SK-N-SH (cell line): ENCODE results near the gene ZNF544. TPM values are rescaled to one million over a fixed set of nuclear protein-coding genes. Genes with fewer than 3 reads are reported as not detected.

Experiments used
- CTCF ChIA-PET: fragments of 300-600, 350-600 bp; formaldehyde crosslinking; extraction: SDS; loops from one replicate; lab custom pipeline; 2021; lab: Yijun Ruan, JAX
- POLR2A ChIA-PET: fragments of 350-600 bp; sonication (Branson Sonifier 250); formaldehyde crosslinking; extraction: SDS; loops from one replicate; lab custom pipeline; 2020; ENCODE audit warnings: antibody characterized with exemption, inconsistent platforms; lab: Yijun Ruan, JAX
- DNase-seq: peaks from one replicate; pipeline ENCODE4 v3.0.0; 2012
- H2AFZ ChIP-seq: fragments of 200-600 bp; sonication (generic); 2 replicates; pipeline ENCODE4 v1.8.1; 2016; ENCODE audit warnings: antibody characterized with exemption, mild to moderate bottlenecking, low read depth
- H3F3A ChIP-seq: fragments of 200-600 bp; sonication (generic); replicated peaks from 2 replicates; pipeline ENCODE3; 2016; ENCODE audit warnings: antibody characterized with exemption, mild to moderate bottlenecking; ENCODE audit not compliant: insufficient read depth
- H3K27ac ChIP-seq, 2 experiments: fragments of 200-500 bp in 1 of 2; fragments of 200-600 bp in 1 of 2; sonication (Bioruptor generic) in 1 of 2; sonication (generic), shearing (Covaris generic) in 1 of 2; 2 replicates each; pipeline versions ENCODE4 v1.5.1 to v1.6.1; 2014 to 2016; ENCODE audit warnings: low read depth in 2 of 2, inconsistent platforms in 1 of 2, low read length in 1 of 2, mild to moderate bottlenecking in 1 of 2, mixed read lengths in 1 of 2
- H3K27me3 ChIP-seq: fragments of 200-600 bp; sonication (generic), shearing (Covaris generic); 2 replicates; pipeline ENCODE4 v1.6.1; 2016; ENCODE audit warnings: mixed run types; ENCODE audit not compliant: insufficient read depth
- H3K36me3 ChIP-seq, 2 experiments: fragments of 200-500 bp in 1 of 2; fragments of 200-600 bp in 1 of 2; sonication (Bioruptor generic) in 1 of 2; sonication (generic) in 1 of 2; replicated peaks in 1 of 2; 2 replicates each; pipeline versions ENCODE3 to v1.5.1; 2014 to 2016; ENCODE audit warnings: low read length in 1 of 2, mild to moderate bottlenecking in 1 of 2; ENCODE audit not compliant: insufficient read depth in 2 of 2, control insufficient read depth in 1 of 2
- H3K4me1 ChIP-seq, 2 experiments: fragments of 200-500 bp in 1 of 2; fragments of 200-600 bp in 1 of 2; sonication (Bioruptor generic) in 1 of 2; sonication (generic), shearing (Covaris generic) in 1 of 2; 2 replicates each; pipeline versions ENCODE4 v1.5.1 to v1.6.1; 2014 to 2016; ENCODE audit warnings: low read depth in 1 of 2, low read length in 1 of 2, mixed run types in 1 of 2; ENCODE audit not compliant: insufficient read depth in 2 of 2, control insufficient read depth in 1 of 2
- H3K4me2 ChIP-seq: fragments of 200-600 bp; sonication (generic), shearing (Covaris generic); 2 replicates; pipeline ENCODE4 v1.6.1; 2017; ENCODE audit warnings: mixed run types
- H3K4me3 ChIP-seq, 2 experiments: fragments of 200-500 bp in 1 of 2; fragments of 200-600 bp in 1 of 2; sonication (Bioruptor generic) in 1 of 2; sonication (generic), shearing (Covaris generic) in 1 of 2; 2 replicates each; pipeline versions ENCODE4 v1.5.1 to v1.8.1; 2014 to 2016; ENCODE audit warnings: low read depth in 2 of 2, inconsistent platforms in 1 of 2, low read length in 1 of 2, mild to moderate bottlenecking in 1 of 2, mixed read lengths in 1 of 2, moderate library complexity in 1 of 2
- H3K79me2 ChIP-seq: fragments of 200-600 bp; sonication (generic); 2 replicates; pipeline ENCODE4 v1.8.1; 2017; ENCODE audit warnings: mild to moderate bottlenecking; ENCODE audit not compliant: insufficient read depth
- H3K9ac ChIP-seq: fragments of 200-600 bp; sonication (generic); 2 replicates; pipeline ENCODE4 v1.6.1; 2017; ENCODE audit warnings: mixed run types
- H3K9me2 ChIP-seq: fragments of 200-600 bp; sonication (generic); 2 replicates; pipeline ENCODE4 v1.6.1; 2017; ENCODE audit warnings: mixed run types
- H3K9me3 ChIP-seq: fragments of 200-600 bp; sonication (generic); 2 replicates; pipeline ENCODE4 v1.6.1; 2017; ENCODE audit warnings: mixed run types, mild to moderate bottlenecking, moderate library complexity
- H4K20me1 ChIP-seq: fragments of 200-600 bp; sonication (generic); 2 replicates; pipeline ENCODE4 v1.6.1; 2017; ENCODE audit warnings: mild to moderate bottlenecking, mixed run types; ENCODE audit not compliant: insufficient read depth
- CTCF ChIP-seq: fragments of 200-600 bp; sonication (generic); IDR thresholded peaks from 2 replicates; pipeline ENCODE4 v1.6.1; 2017; ENCODE audit warnings: antibody characterized with exemption, mild to moderate bottlenecking, moderate library complexity
- ELF1 ChIP-seq: IDR thresholded peaks from 2 replicates; pipeline ENCODE4 v1.4.0; 2012
- EP300 ChIP-seq, 2 experiments: IDR thresholded peaks; 2 replicates each; pipeline versions ENCODE4 v1.4.0 to v1.6.1; 2012; ENCODE audit warnings: borderline replicate concordance in 1 of 2, low read depth in 1 of 2, low read length in 1 of 2
- EZH2phosphoT487 ChIP-seq: fragments of 200-600 bp; sonication (generic); IDR thresholded peaks from 2 replicates; pipeline ENCODE4 v1.6.1; 2017; ENCODE audit warnings: low read depth, mixed run types, mild to moderate bottlenecking, antibody characterized with exemption, moderate library complexity, borderline replicate concordance
- FOXJ3 ChIP-seq: sonication (generic); formaldehyde crosslinking; IDR thresholded peaks from 2 replicates; pipeline ENCODE4 v1.5.1; 2020; ENCODE audit warnings: mild to moderate bottlenecking, missing genetic modification reagents
- JUND ChIP-seq: IDR thresholded peaks from 2 replicates; pipeline ENCODE4 v1.4.0; 2012
- MEF2A ChIP-seq: IDR thresholded peaks from 2 replicates; pipeline ENCODE4 v1.4.0; 2012; ENCODE audit warnings: low read depth, borderline replicate concordance
- MXI1 ChIP-seq: IDR thresholded peaks from 2 replicates; pipeline ENCODE4 v1.6.1; 2012; ENCODE audit warnings: mild to moderate bottlenecking, low read depth, low read length, improper control_type of control experiment
- NFIC ChIP-seq: IDR thresholded peaks from 2 replicates; pipeline ENCODE4 v1.4.0; 2012; ENCODE audit warnings: borderline replicate concordance
- NRF1 ChIP-seq: IDR thresholded peaks from 2 replicates; pipeline ENCODE4 v1.6.1; 2012; ENCODE audit warnings: low read depth, mild to moderate bottlenecking, low read length
- PBX3 ChIP-seq: IDR thresholded peaks from 2 replicates; pipeline ENCODE4; 2012
- RAD21 ChIP-seq: IDR thresholded peaks from 2 replicates; pipeline ENCODE4 v1.6.1; 2012; ENCODE audit warnings: mild to moderate bottlenecking, low read length
- REST ChIP-seq: IDR thresholded peaks from 2 replicates; pipeline ENCODE4 v1.6.1; 2012; ENCODE audit warnings: mild to moderate bottlenecking, low read depth, low read length, moderate library complexity
- RXRA ChIP-seq: IDR thresholded peaks from 2 replicates; pipeline ENCODE4 v1.4.0; 2012; ENCODE audit warnings: low read depth, mild to moderate bottlenecking, borderline replicate concordance
- TEAD4 ChIP-seq: IDR thresholded peaks from 2 replicates; pipeline ENCODE4 v1.4.0; 2012; ENCODE audit warnings: mild to moderate bottlenecking, borderline replicate concordance; ENCODE audit not compliant: insufficient read depth
- USF2 ChIP-seq: fragments of 150-350 bp; IDR thresholded peaks from 2 replicates; pipeline ENCODE4 v1.6.1; 2017; ENCODE audit warnings: antibody characterized with exemption, low read length, low read depth, borderline replicate concordance
- ZBTB33 ChIP-seq: IDR thresholded peaks from 2 replicates; pipeline ENCODE4 v1.4.0; 2012; ENCODE audit warnings: low read depth, borderline replicate concordance
- WGBS: methylation state at CpG from one replicate; pipeline ENCODE4 v1.1.6; 2017; ENCODE audit warnings: low lambda C conversion rate; 5-methylcytosine and 5-hydroxymethylcytosine counted together
- polyA plus RNA-seq, 3 experiments: library from polyadenylated mRNA; depleted of rRNA; stranded (reverse); fragments of >200 nt; gene quantifications; 2 replicates each; pipeline ENCODE4 v1.2.3, GENCODE V29; 2012

The ZNF544 gene
- polyA plus RNA-seq, 1 of the 3 experiments (the other 2 are of a cell fraction) = 0.89 TPM

GRCh38 chr19:58284199-58284598 lies 55.5 kb downstream of the ZNF544 start:
- ChIA-PET CTCF (no interaction called here), POLR2A (no interaction called here)
- H3K36me3 ChIP-seq = peaks cover 33 to 67% of the 10 kb centered on the region in 2 experiments

GRCh38 chr19:58291943-58292342 lies 63.2 kb downstream of the ZNF544 start:
- ChIA-PET CTCF (no interaction called here), POLR2A (no interaction called here)
- H3K27ac ChIP-seq = no peak overlapping the region
- no peak overlapping the region; a peak in 1 of 4 replicates for H3K4me3 ChIP-seq
- no peaks in the 10 kb centered on the region for H4K20me1 ChIP-seq
- no peak overlapping the region for H3K9ac ChIP-seq
- peaks cover 58 to 93% of the 10 kb centered on the region in 2 experiments for H3K36me3 ChIP-seq
- H3K9me3 ChIP-seq = peaks cover 7% of the 10 kb centered on the region; the same call in 1 of the 2 replicates
- H3K9me2 ChIP-seq = no peaks in the 10 kb centered on the region
- H3K79me2 ChIP-seq = peaks cover 6% of the 10 kb centered on the region; the same call in 1 of the 2 replicates
- WGBS = 95% methylated on average over 7 of the region's 7 CpGs
- no peaks in the 10 kb centered on the region for H3K27me3 ChIP-seq
- TF ChIP-seq REST = no peak
- no peak for TF ChIP-seq RAD21
- TF ChIP-seq EZH2phosphoT487 = no peak
- no peak for TF ChIP-seq NFIC
- TF ChIP-seq ZBTB33 = no peak
- TF ChIP-seq EP300 (IDR thresholded peaks at IDR 0.05; ENCODE audit: borderline replicate concordance in 1 of 2, low read depth in 1 of 2, low read length in 1 of 2) = no peak
- no peak for TF ChIP-seq ELF1
- no peak for TF ChIP-seq RXRA
- TF ChIP-seq NRF1 = no peak
- TF ChIP-seq TEAD4 = no peak
- no peak for TF ChIP-seq MXI1
- TF ChIP-seq CTCF = no peak
- TF ChIP-seq USF2 = no peak
- TF ChIP-seq PBX3 = no peak
- TF ChIP-seq FOXJ3 (CRISPR knock-in tag) = no peak
- TF ChIP-seq, all 33 proteins: peak for 0
- H3K4me1 ChIP-seq = no peaks in the 10 kb centered on the region
- H3F3A ChIP-seq = no peaks in the 10 kb centered on the region
- DNase-seq = no peak
- no peak overlapping the region for H2AFZ ChIP-seq
- H3K4me2 ChIP-seq = no peak overlapping the region

More at GRCh38 chr19:58284199-58284598, 55.5 kb downstream of the ZNF544 start:
- Histone ChIP-seq H3K79me2 (peaks cover 58% of the 10 kb centered on the region), H3K9me3 (no peaks in the 10 kb centered on the region), H4K20me1 (no peaks in the 10 kb centered on the region), H3K4me2 (no peak overlapping the region), H3K27me3 (no peaks in the 10 kb centered on the region), H3K27ac (no peak overlapping the region), H3F3A (peaks cover 4% of the 10 kb centered on the region), H3K9me2 (no peaks in the 10 kb centered on the region), H2AFZ (no peak overlapping the region), H3K4me1 (peaks cover 5 to 7% of the 10 kb centered on the region in 2 experiments; a peak in 1 of 4 replicates), H3K4me3 (no peak overlapping the region), H3K9ac (no peak overlapping the region)
- WGBS = 88% methylated on average over 7 of the region's 7 CpGs
- TF ChIP-seq MEF2A = no peak
- no peak for TF ChIP-seq RAD21
- TF ChIP-seq JUND = no peak
- no peak for TF ChIP-seq NFIC
- no peak for DNase-seq
